Fibroblast of mammary gland (primary cell): ENCODE measurements around the gene WNT2.

Source experiments
- DNase-seq: peaks from one replicate; pipeline ENCODE4 v3.0.0-alpha.2; 2010; ENCODE audit warnings: low read depth
- H3K4me3 ChIP-seq: 2 replicates; pipeline ENCODE4 v1.5.1; 2011; ENCODE audit warnings: low read depth, mild to moderate bottlenecking, low read length, moderate library complexity; ENCODE audit not compliant: control insufficient read depth
- TF ChIP-seq, protein P1 (sequence below): conservative IDR thresholded peaks from 2 replicates; pipeline ENCODE4 v1.5.1; 2011; ENCODE audit warnings: low read depth, low read length, inconsistent platforms; ENCODE audit not compliant: control insufficient read depth, insufficient read depth

Gene WNT2

DNA sequence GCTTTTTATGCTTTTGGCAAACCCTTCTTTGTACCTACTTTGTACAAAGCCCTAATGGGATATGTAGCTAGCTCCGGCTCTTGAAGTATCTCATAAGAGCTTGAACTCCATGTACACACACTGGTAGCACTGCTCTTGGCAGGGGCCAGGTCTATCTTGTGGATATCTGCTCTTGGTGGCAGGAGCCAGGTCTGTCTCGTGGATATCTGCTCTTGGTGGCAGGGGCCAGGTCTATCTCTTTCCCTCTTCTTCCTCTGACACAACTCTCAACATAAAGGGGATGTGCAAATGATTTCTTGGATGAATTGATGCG is 91.9 kb downstream of the WNT2 start:
- no peak overlapping the region for H3K4me3 ChIP-seq
- no peak for DNase-seq
- TF ChIP-seq, protein P1, sequence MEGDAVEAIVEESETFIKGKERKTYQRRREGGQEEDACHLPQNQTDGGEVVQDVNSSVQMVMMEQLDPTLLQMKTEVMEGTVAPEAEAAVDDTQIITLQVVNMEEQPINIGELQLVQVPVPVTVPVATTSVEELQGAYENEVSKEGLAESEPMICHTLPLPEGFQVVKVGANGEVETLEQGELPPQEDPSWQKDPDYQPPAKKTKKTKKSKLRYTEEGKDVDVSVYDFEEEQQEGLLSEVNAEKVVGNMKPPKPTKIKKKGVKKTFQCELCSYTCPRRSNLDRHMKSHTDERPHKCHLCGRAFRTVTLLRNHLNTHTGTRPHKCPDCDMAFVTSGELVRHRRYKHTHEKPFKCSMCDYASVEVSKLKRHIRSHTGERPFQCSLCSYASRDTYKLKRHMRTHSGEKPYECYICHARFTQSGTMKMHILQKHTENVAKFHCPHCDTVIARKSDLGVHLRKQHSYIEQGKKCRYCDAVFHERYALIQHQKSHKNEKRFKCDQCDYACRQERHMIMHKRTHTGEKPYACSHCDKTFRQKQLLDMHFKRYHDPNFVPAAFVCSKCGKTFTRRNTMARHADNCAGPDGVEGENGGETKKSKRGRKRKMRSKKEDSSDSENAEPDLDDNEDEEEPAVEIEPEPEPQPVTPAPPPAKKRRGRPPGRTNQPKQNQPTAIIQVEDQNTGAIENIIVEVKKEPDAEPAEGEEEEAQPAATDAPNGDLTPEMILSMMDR: no peak

DNA sequence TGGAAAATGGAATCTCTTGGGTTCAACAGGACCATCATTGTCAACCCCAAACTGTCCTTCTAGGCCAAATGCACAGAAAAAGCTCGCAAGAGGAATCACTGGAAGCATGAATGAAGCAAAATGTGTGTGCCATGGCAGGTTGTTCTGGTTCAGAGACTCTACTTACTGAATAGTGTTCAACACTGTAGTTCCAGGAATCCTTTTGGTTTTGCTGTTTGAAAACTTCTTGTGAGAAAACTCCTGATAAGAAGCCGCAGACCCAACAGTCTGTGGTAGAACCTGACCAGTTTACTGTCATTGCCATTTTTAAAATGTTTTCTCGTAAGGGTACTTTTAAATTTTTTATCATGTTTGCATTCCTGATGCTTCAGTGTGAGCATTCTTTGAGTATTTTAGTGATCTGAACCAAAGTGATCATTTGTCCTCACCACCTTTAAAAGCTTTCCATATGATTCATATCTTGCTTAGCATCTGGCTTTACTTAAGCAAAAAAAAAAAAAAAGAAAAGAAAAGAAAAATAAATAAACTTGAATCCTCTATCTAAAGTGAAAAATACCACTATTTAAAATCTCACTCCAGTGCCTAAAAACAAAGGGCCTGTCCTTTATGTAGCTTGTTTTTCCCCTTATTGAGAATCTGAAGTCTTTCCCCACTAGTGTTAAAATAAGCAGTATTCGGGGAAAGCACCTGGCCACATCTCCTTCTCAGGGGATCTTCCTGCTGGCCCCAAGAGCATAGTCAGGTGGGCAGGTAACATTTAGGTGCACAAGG is 92.4 kb downstream of the WNT2 start:
- H3K4me3 ChIP-seq: no peak overlapping the region
- TF ChIP-seq, protein P1: no peak
- DNase-seq: peak; percentile 52

DNA sequence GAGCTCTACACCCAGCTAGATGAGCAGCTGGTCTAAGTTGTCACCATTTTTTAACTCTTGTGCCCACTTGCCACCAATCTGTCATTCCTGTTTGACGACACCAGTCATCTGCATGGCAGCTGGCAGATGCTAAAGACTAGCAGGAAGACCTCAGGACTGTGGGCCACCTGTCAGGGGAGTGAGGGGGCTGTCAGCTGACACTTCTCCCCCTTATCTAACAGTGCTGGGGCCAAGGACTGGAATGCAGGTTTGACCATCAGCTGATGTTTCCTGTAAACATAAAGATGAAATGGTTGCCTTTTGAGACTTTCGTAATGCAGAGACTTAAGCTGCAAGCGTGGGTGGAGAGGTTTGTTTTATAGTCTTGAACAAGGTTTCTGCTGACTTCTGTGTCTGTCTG is 93.5 kb downstream of the WNT2 start:
- TF ChIP-seq, protein P1: no peak
- DNase-seq: peak; percentile 22
- H3K4me3 ChIP-seq: no peak overlapping the region

DNA sequence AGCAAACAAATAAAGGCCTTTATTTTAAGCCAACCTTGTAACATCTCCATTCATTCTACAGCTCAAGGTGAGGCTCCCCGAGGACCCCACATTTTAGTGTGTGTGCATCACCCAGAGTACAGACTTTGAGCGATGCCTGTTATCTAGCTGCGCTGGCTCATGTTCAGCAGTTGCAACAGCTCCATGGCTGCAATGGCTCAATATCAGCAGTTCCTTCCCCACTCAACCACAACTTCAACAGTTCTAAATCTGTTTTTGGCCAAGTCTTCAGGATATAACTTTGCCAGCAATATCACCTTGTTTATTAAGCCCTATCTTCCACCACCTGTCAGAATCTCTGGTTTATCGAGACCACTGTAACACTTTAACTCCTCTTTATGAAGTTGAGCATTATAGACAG is 95.8 kb downstream of the WNT2 start:
- TF ChIP-seq, protein P1: no peak

DNA sequence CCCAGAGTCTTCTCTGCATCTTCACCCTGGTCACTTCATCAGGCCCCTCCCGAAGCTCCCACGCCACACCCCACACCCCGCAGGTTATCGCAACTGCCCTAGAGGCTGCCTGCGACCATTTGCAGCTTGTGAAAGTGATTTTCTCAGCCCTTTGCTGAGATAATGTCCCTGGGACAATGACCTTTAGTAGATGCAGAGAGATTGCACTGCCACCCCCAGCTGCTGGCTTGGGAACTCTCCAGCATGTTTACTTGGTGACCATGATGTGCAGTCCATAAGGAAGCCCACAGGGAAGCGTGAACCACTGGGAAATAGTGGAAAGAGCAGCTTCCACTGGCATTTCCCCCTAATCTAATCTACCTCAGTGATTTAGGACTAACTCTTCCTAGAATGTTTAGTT is 97.3 kb downstream of the WNT2 start:
- no peak overlapping the region for H3K4me3 ChIP-seq
- no peak for DNase-seq
- TF ChIP-seq, protein P1: no peak

More for the DNA sequence above, 95.8 kb downstream of the WNT2 start:
- no peak overlapping the region for H3K4me3 ChIP-seq
- DNase-seq: no peak
